ENCODE data around the gene EPB41L4A.

- no peak for TF ChIP-seq CTCF (optimal IDR thresholded peaks at IDR 0.05 in 1 of 3, IDR thresholded peaks at IDR 0.05 in 1 of 3, conservative IDR thresholded peaks at IDR 0.05 in 1 of 3; ENCODE audit: extremely low read depth in 1 of 3, insufficient read depth in 2 of 3, low read length in 3 of 3)
- no peak for TF ChIP-seq EZH2 (IDR thresholded peaks at IDR 0.05; ENCODE audit: low read length)
Observed at GRCh38 chr5:112232667-112233066, 186.4 kb downstream of the EPB41L4A start.

Data from keratinocyte (primary cell).